Measurements from ENCODE around the gene MDM2. TPM values are rescaled to one million over a fixed set of nuclear protein-coding genes. Genes with fewer than 3 reads are reported as not detected.

Gene MDM2
- total RNA-seq, 1 donor from 2014 or later: 160 TPM

DNA sequence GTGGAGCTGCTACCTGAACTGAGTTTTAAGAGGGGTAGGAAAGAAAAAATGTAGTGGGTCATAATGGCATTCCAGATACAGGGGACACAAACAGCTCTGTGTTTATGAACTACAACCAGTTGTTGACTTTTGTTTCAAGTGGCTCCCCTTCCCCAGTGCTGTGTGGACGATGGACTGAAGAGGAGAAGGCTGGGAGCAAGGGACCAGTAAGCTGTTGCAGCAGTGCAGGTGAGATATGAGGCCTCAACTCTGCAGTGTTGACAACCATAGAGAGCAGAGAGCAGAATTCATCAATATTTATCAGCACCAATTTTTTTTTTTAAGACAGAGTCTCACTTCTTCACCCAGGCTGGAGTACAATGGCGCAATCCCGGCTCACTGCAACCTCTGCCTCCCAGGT is 46.6 kb downstream of the MDM2 start:
- Mint-ChIP-seq H3K4me3 (ENCODE audit: unreplicated experiment) (no peak overlapping the region), H3K27me3 (ENCODE audit: low read depth) (no peaks in the 10 kb centered on the region), H3K4me1 (ENCODE audit: low read depth) (no peaks in the 10 kb centered on the region), H3K27ac (ENCODE audit: unreplicated experiment) (no peak overlapping the region), H3K36me3 (ENCODE audit: low read depth) (no peaks in the 10 kb centered on the region), H3K9me3 (ENCODE audit: low read depth) (no peaks in the 10 kb centered on the region)
- TF ChIP-seq, protein P1, sequence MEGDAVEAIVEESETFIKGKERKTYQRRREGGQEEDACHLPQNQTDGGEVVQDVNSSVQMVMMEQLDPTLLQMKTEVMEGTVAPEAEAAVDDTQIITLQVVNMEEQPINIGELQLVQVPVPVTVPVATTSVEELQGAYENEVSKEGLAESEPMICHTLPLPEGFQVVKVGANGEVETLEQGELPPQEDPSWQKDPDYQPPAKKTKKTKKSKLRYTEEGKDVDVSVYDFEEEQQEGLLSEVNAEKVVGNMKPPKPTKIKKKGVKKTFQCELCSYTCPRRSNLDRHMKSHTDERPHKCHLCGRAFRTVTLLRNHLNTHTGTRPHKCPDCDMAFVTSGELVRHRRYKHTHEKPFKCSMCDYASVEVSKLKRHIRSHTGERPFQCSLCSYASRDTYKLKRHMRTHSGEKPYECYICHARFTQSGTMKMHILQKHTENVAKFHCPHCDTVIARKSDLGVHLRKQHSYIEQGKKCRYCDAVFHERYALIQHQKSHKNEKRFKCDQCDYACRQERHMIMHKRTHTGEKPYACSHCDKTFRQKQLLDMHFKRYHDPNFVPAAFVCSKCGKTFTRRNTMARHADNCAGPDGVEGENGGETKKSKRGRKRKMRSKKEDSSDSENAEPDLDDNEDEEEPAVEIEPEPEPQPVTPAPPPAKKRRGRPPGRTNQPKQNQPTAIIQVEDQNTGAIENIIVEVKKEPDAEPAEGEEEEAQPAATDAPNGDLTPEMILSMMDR (IDR thresholded peaks at IDR 0.05): no peak
- no peak for DNase-seq (ENCODE audit: low spot score)

DNA sequence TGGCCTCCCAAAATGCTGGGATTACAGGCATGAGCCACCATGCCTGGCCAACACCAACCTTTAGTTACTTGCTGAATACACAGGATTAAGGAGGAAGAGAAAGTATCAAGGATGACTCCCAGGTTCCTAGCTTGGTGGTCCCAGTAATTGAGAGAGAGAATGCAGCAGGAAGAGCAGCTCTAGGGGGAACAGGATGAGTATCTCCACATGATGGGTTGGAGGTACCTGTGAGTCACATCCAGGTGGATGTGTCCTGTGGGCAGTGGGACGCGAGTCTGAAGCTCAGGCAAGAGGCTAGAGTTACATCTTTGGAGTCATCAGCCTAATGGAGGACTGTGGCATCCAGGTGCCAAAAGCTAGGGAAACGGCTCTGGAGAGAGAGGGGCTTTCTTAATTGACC is 47.1 kb downstream of the MDM2 start:
- H3K27ac Mint-ChIP-seq (ENCODE audit: unreplicated experiment): no peak overlapping the region
- no peaks in the 10 kb centered on the region for H3K27me3 Mint-ChIP-seq (ENCODE audit: low read depth)
- TF ChIP-seq, protein P1 (IDR thresholded peaks at IDR 0.05): no peak
- no peak for DNase-seq (ENCODE audit: low spot score)
- no peaks in the 10 kb centered on the region for H3K9me3 Mint-ChIP-seq (ENCODE audit: low read depth)
- H3K4me3 Mint-ChIP-seq (ENCODE audit: unreplicated experiment): no peak overlapping the region
- H3K4me1 Mint-ChIP-seq (ENCODE audit: low read depth): no peaks in the 10 kb centered on the region
- no peaks in the 10 kb centered on the region for H3K36me3 Mint-ChIP-seq (ENCODE audit: low read depth)

DNA sequence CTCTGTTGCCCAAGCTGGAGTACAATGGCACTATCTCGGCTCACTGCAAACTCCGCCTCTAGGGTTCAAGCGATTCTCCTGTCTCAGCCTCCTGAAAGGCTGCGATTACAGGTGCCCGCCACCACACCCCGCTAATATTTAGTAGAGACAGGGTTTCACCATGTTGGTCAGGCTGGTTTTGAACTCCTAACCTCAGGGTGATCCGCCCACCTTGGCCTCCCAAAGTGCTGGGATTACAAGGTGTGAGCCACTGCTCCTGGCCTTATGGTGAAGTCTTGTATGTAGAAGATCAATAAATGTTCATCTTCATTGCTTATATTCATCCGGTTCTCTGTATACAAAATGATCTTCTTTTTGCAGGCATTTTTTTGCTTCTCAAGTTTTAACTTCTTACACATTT is 47.8 kb downstream of the MDM2 start:
- no peaks in the 10 kb centered on the region for H3K4me1 Mint-ChIP-seq (ENCODE audit: low read depth)
- H3K4me3 Mint-ChIP-seq (ENCODE audit: unreplicated experiment): no peak overlapping the region
- no peaks in the 10 kb centered on the region for H3K27me3 Mint-ChIP-seq (ENCODE audit: low read depth)
- H3K9me3 Mint-ChIP-seq (ENCODE audit: low read depth): no peaks in the 10 kb centered on the region
- no peak for DNase-seq (ENCODE audit: low spot score)
- TF ChIP-seq, protein P1 (IDR thresholded peaks at IDR 0.05): no peak
- H3K36me3 Mint-ChIP-seq (ENCODE audit: low read depth): no peaks in the 10 kb centered on the region
- H3K27ac Mint-ChIP-seq (ENCODE audit: unreplicated experiment): no peak overlapping the region

DNA sequence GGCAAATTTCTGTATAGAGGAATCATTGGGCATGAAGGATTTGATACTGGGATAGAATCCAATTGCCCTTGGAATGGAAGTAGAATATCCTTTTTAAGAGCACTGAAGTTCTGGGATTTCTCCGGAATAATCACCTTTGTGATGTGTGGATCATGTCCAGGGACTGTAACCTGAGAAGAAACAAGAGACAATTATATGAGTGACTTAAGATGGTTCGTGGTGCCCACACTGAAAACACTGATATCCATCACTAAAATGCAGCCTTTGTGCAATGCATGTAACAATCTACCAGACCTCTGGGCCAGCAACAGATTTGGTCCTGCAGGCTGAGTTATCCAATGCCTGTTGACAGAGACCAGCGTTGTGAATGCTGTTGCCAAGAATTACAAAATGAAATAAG is 48.5 kb downstream of the MDM2 start:
- Mint-ChIP-seq H3K36me3 (ENCODE audit: low read depth) (no peaks in the 10 kb centered on the region), H3K4me3 (ENCODE audit: unreplicated experiment) (no peak overlapping the region), H3K4me1 (ENCODE audit: low read depth) (no peaks in the 10 kb centered on the region), H3K27me3 (ENCODE audit: low read depth) (no peaks in the 10 kb centered on the region), H3K27ac (ENCODE audit: unreplicated experiment) (no peak overlapping the region), H3K9me3 (ENCODE audit: low read depth) (no peaks in the 10 kb centered on the region)
- DNase-seq (ENCODE audit: low spot score): no peak
- TF ChIP-seq, protein P1 (IDR thresholded peaks at IDR 0.05): no peak

DNA sequence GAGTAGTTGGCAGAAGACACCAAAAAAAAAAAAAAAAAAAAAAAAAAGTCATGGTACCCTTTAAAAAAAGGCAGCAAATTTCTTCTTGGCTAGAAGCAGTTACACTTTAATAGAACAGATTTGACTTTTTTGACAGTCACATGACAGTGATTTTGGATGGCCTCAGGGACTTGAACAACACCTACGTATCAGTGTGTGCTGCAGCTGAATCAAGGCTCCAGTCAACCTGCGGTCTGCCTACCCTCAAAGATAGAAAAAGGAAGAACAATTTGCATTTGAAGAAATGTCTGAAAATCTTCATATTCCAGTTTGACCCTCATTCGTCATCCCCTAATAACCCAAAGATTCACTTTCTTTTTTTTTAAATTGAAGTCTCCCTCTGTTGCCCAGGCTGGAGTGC is 53.9 kb downstream of the MDM2 start:
- Mint-ChIP-seq H3K4me1 (ENCODE audit: low read depth) (no peaks in the 10 kb centered on the region), H3K9me3 (ENCODE audit: low read depth) (no peaks in the 10 kb centered on the region)

More for the DNA sequence above, 53.9 kb downstream of the MDM2 start:
- Mint-ChIP-seq H3K4me3 (ENCODE audit: unreplicated experiment) (no peak overlapping the region), H3K27me3 (ENCODE audit: low read depth) (no peaks in the 10 kb centered on the region), H3K36me3 (ENCODE audit: low read depth) (no peaks in the 10 kb centered on the region), H3K27ac (ENCODE audit: unreplicated experiment) (no peak overlapping the region)
- no peak for DNase-seq (ENCODE audit: low spot score)
- TF ChIP-seq, protein P1 (IDR thresholded peaks at IDR 0.05): no peak

All from chondrocyte (in vitro differentiated cells).